Loucy (cell line): ENCODE results near the gene C5orf15.

Experiments used
- H2AFZ ChIP-seq: fragments of 200-600 bp; sonication (generic); 2 replicates; pipeline ENCODE4 v1.6.0; 2016; ENCODE audit warnings: antibody characterized with exemption, mild to moderate bottlenecking, low read length, moderate library complexity
- H3F3A ChIP-seq: fragments of 200-600 bp; 2 replicates; pipeline ENCODE4 v1.6.0; 2016; ENCODE audit warnings: antibody characterized with exemption, low read depth, mild to moderate bottlenecking
- H3K27me3 ChIP-seq: fragments of 200-600 bp; sonication (generic); 2 replicates; pipeline ENCODE4 v1.6.1; 2014; ENCODE audit warnings: low read length, mild to moderate bottlenecking; ENCODE audit not compliant: insufficient read depth, poor library complexity, severe bottlenecking
- H3K36me3 ChIP-seq: fragments of 200-600 bp; sonication (generic); 2 replicates; pipeline ENCODE4 v1.6.1; 2016; ENCODE audit warnings: low read length; ENCODE audit not compliant: insufficient read depth
- H3K4me1 ChIP-seq: fragments of 200-600 bp; sonication (generic); 2 replicates; pipeline ENCODE4 v1.5.1; 2014; ENCODE audit warnings: low read length, mild to moderate bottlenecking; ENCODE audit not compliant: insufficient read depth, poor library complexity, severe bottlenecking
- H3K4me2 ChIP-seq: fragments of 200-600 bp; sonication (generic); 2 replicates; pipeline ENCODE4 v1.6.0; 2014; ENCODE audit warnings: antibody characterized with exemption, low read length, low read depth, mild to moderate bottlenecking; ENCODE audit not compliant: poor library complexity, severe bottlenecking
- H3K4me3 ChIP-seq: fragments of 200-600 bp; sonication (generic); 2 replicates; pipeline ENCODE4 v1.5.1; 2014; ENCODE audit warnings: low read length, mild to moderate bottlenecking, mixed read lengths; ENCODE audit not compliant: poor library complexity, severe bottlenecking
- H3K79me2 ChIP-seq: fragments of 200-600 bp; sonication (generic); 2 replicates; pipeline ENCODE4 v1.6.1; 2014; ENCODE audit warnings: low read length; ENCODE audit not compliant: insufficient read depth
- H3K9ac ChIP-seq: fragments of 200-600 bp; sonication (generic); 2 replicates; pipeline ENCODE4 v1.6.0; 2014; ENCODE audit warnings: mild to moderate bottlenecking, low read depth, low read length, moderate library complexity; ENCODE audit not compliant: poor library complexity, severe bottlenecking
- H3K9me2 ChIP-seq: fragments of 200-600 bp; sonication (generic); replicated peaks from 2 replicates; pipeline ENCODE4 v1.6.1; 2016; ENCODE audit warnings: low read depth, low read length, mixed read lengths
- H3K9me3 ChIP-seq: fragments of 200-600 bp; sonication (generic); 2 replicates; pipeline ENCODE4 v1.6.1; 2014; ENCODE audit warnings: mild to moderate bottlenecking, antibody characterized with exemption, low read length, low read depth; ENCODE audit not compliant: insufficient read depth
- H4K20me1 ChIP-seq: fragments of 200-600 bp; sonication (generic); 2 replicates; pipeline ENCODE4 v1.6.0; 2014; ENCODE audit warnings: antibody characterized with exemption, low read length, mild to moderate bottlenecking; ENCODE audit not compliant: insufficient read depth, poor library complexity, severe bottlenecking
- CTCF ChIP-seq: fragments of 200-600 bp; sonication (generic); conservative IDR thresholded peaks from 2 replicates; pipeline ENCODE4 v1.5.1; 2014; ENCODE audit warnings: mild to moderate bottlenecking, antibody characterized with exemption, low read length
- EZH2phosphoT487 ChIP-seq: fragments of 200-600 bp; IDR thresholded peaks from 2 replicates; pipeline ENCODE4 v1.6.1; 2018; ENCODE audit warnings: antibody characterized with exemption, mild to moderate bottlenecking, moderate library complexity, borderline replicate concordance

Gene C5orf15

GRCh38 chr5:133934822-133935666 is 33.4 kb downstream of the C5orf15 start:
- no peak for TF ChIP-seq CTCF
- TF ChIP-seq EZH2phosphoT487: no peak
- no peaks in the 10 kb centered on the region for H3F3A ChIP-seq
- no peak overlapping the region for H3K4me3 ChIP-seq
- H3K36me3 ChIP-seq: no peaks in the 10 kb centered on the region
- no peak overlapping the region for H2AFZ ChIP-seq
- H3K9ac ChIP-seq: no peak overlapping the region
- H3K79me2 ChIP-seq: no peaks in the 10 kb centered on the region
- H3K4me1 ChIP-seq: no peaks in the 10 kb centered on the region
- no peaks in the 10 kb centered on the region for H4K20me1 ChIP-seq
- H3K9me3 ChIP-seq: no peaks in the 10 kb centered on the region
- no peak overlapping the region for H3K4me2 ChIP-seq
- H3K27me3 ChIP-seq: no peaks in the 10 kb centered on the region
- no peaks in the 10 kb centered on the region for H3K9me2 ChIP-seq

- Histone ChIP-seq H3K4me3 (no peak overlapping the region), H3K9ac (no peak overlapping the region), H4K20me1 (no peaks in the 10 kb centered on the region), H3F3A (no peaks in the 10 kb centered on the region), H3K4me1 (no peaks in the 10 kb centered on the region), H3K27me3 (no peaks in the 10 kb centered on the region), H3K79me2 (no peaks in the 10 kb centered on the region), H3K9me3 (no peaks in the 10 kb centered on the region), H3K9me2 (no peaks in the 10 kb centered on the region), H3K4me2 (no peak overlapping the region), H3K36me3 (no peaks in the 10 kb centered on the region), H2AFZ (no peak overlapping the region)
- TF ChIP-seq CTCF (no peak), EZH2phosphoT487 (no peak)
Observed at GRCh38 chr5:133934311-133934710, 34.1 kb downstream of the C5orf15 start.

- H4K20me1 ChIP-seq: no peaks in the 10 kb centered on the region
- no peak overlapping the region for H2AFZ ChIP-seq
- no peak overlapping the region for H3K4me3 ChIP-seq
- H3K9me2 ChIP-seq: no peaks in the 10 kb centered on the region
- no peaks in the 10 kb centered on the region for H3K36me3 ChIP-seq
- no peaks in the 10 kb centered on the region for H3K9me3 ChIP-seq
- H3K4me2 ChIP-seq: no peak overlapping the region
- H3K9ac ChIP-seq: no peak overlapping the region
- TF ChIP-seq EZH2phosphoT487 (no peak), CTCF (no peak)
- H3F3A ChIP-seq: no peaks in the 10 kb centered on the region
- no peaks in the 10 kb centered on the region for H3K79me2 ChIP-seq
- H3K27me3 ChIP-seq: no peaks in the 10 kb centered on the region
- H3K4me1 ChIP-seq: no peaks in the 10 kb centered on the region
Observed at GRCh38 chr5:133933670-133934295, 34.6 kb downstream of the C5orf15 start.
